ENCODE measurements around the gene EMSY.

The EMSY gene

DNA sequence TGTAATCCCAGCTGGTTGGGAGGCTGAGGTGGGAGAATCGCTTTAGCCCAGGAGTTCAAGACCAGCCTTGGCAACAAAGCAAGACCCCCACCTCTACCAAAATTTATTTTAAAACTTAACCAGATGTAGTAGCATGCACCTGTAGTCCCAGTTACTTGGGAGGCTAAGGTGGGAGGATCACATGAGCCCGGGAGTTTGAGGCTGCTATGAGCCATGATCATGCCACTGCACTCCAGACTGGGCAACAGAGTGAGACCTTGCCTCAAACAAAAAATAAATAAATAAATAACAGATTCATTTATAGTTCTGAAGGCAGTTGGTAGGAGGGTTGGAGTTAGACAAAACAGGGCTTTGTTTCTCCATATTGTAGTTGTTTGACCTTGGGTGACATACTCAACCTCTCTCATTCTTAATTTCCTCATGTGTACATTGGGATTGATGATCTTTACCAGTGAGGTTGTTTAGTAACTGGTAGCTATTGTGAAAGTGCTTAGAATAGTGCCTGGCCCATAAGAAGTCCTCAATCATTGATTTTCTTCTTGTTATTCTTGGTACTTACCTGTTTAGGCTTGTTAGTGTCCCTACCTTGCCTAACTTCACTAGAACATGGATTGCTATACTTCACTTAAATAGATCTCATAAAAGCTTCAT lies 79.1 kb downstream of the EMSY start:
- DNase-seq (ENCODE audit: low read depth in 3 of 3, low spot score in 1 of 3) = no peak

DNA sequence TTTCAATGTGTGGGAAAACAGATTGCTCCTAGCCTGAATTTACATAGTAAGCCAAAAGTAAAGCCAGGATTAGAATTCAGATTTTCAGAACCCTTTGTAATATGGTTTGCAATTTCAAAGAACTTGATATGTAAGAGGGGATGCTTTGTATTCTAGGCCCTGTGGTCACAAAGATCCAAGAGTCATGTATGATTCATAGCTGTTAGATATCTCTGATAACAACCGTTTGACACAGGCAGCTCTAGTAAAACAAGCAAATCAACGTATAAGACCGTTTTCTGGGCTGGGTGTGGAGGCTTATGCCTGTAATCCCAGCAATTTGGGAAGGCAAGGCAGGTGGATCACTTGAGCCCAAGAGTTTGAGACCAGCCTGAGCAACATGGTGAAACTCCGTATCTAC lies 79.6 kb downstream of the EMSY start:
- DNase-seq (ENCODE audit: low read depth in 3 of 3, low spot score in 1 of 3) = no peak

DNA sequence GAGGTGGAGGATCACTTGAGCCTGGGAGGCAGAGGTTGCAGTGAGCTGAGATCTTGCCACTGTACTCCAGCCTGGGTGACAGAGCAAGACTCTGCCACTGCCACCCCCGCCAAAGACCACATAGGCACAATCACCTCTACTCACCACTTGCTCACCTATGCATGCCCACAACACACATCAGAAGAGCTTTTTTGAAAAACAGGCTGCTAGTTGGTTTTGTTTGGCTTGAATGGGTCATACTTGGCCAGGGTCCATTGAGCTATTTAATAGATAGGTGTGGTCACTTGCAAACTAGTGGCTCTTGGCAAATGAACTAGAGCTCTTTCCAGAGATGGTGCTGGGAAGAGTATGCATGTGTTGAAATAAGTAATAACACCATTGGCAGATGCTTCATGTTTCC lies 80.1 kb downstream of the EMSY start:
- no peak for DNase-seq (ENCODE audit: low read depth in 3 of 3, low spot score in 1 of 3)

DNA sequence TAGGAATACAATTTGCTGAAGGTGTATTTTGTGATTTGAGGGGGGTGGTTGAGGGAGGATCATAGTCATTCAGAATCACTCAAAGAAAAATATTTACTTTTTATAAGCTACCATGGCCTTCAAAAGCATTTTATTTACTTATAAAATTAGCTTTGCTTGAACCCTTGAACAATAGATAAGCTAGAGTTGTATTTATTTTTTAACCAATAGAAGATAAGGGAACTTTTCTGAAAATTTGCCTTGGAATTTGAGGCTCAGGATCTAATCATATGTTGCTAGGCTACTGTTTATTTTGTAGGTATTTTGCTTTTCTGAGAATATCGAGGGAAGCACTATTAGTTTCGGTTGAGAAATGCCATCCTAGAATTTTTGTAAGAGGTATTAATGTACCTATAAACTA lies 82.1 kb downstream of the EMSY start:
- DNase-seq (ENCODE audit: low read depth in 3 of 3, low spot score in 1 of 3) = no peak

DNA sequence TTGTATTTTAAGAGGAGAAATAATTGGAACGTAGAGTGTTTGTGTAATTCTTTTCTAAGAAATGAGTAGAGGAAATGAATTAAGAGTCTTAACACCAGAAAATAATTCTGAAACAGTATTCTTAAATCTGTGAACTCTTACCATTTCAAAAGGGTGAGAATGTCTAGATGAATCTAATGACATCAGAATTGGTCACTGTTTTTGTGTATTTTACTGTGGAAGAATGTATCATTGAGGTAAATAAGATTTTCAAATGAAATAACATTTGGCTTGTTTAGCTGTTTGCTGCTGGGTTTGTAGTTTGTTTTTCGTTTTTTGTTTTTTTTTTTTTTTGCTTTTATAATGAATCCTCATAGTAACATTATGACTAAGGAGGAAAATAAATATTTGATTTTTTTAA lies 97.6 kb downstream of the EMSY start:
- no peak for DNase-seq (ENCODE audit: low read depth in 3 of 3, low spot score in 1 of 3)

DNA sequence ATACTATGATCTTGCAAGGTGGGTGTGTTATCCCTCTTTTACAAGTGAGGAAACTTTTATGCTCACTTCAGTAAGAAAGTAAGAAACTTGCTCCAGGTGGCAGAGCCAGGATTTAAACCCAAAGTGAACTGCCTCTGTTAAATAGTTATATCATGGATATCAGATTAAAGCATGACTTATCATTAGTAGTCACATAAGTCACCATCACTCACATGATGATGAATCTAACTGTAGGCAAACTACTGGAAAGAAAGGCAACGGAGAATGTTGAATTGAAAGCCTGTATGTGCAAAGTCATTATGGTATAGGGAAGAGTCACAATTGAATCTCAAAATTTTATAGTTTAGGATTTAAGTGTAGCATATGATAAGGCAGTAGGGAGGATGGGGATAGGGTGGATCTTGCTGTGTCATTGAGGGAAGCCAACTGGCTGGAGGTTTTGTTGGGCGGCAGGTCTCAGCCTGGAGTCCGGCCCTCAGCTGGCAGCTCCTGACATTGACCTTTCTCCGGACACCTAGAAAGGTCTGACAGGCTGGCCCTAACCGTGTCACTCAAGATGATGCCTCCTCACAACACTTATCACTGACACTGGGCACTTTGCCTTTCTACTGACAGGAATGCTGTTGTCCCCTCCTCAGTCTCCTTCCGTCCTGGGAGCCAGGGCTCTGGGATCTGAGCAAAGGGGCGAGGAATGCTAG lies 98.3 kb downstream of the EMSY start:
- no peak for DNase-seq (ENCODE audit: low read depth in 3 of 3, low spot score in 1 of 3)

GRCh38 chr11:76550781-76551180 lies 106.0 kb downstream of the EMSY start:
- no peak for DNase-seq (ENCODE audit: low read depth in 3 of 3, low spot score in 1 of 3)

- no peak for DNase-seq (ENCODE audit: low read depth in 3 of 3, low spot score in 1 of 3)
These were observed 106.6 kb downstream of the EMSY start for GRCh38 chr11:76551400-76551799.

- no peak for DNase-seq (ENCODE audit: low read depth in 3 of 3, low spot score in 1 of 3)
These were observed 108.2 kb downstream of the EMSY start for GRCh38 chr11:76552987-76553386.

DNA sequence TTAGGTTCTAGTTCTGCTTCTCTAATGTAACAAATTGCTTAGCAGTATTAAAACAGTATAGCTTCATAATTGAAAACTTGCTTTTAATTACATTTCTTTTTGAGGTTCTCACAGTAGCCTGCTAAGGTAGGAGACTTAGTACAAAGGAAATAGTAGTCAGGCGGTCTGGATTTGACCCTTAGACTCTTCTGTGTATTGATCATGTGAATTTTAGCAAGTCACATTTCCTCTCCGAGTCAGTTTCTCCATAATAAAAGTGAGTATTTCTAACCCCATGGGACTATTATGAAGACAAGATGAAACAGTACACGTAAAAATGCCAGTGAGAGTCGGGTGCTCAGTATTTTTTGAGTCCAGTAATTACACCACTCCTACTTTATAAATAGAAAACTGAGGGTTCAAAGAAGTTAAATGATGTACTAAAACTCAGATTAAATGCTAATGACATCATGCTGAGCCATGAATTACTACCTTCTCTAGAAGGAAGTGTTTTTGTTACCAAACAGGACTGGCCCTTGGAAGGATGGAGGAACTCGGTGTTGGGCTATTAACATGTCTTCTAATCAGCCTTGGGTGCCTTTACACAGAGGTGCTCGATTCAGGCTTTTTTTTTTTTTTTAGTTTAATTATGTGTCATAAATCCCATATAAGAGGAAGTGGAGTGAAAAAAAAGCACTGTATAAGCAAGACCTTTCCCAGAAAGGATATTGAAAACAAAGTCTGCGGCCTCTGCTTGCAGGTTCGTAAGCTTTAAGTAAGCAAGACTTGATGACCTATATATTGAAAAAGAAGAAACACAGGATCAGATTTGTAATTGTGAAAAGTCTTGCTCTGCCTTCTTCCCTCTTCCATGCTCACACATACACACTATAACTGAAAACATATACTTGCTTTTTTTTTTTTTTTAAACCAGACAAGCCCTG lies 109.0 kb downstream of the EMSY start:
- no peak for DNase-seq (ENCODE audit: low read depth in 3 of 3, low spot score in 1 of 3)

GRCh38 chr11:76554767-76555166 lies 109.9 kb downstream of the EMSY start:
- DNase-seq (ENCODE audit: low read depth in 3 of 3, low spot score in 1 of 3) = no peak

- DNase-seq (ENCODE audit: low read depth in 3 of 3, low spot score in 1 of 3) = no peak
These were observed 112.6 kb downstream of the EMSY start for GRCh38 chr11:76557466-76557865.

GRCh38 chr11:76558473-76558872 lies 113.7 kb downstream of the EMSY start:
- DNase-seq (ENCODE audit: low read depth in 3 of 3, low spot score in 1 of 3) = no peak

DNA sequence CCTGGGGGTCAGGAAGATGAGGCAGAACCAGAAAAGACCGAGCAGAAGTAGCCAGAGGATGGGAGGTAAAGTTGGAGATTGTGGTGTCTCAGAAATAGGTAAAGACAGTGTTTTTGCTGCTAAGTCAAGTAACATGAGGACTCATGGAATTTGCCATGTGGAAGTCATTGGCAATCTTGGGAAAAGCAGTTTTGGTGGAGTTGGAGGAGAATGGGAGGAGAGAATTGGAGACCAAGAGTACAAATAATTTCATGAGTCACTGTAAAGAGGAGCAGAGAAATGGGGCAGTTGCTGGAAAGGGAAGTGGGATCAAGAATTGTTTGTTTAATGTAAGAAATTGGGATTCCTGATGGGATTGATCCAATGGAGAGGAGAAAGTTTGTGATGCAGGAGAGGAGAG lies 114.1 kb downstream of the EMSY start:
- DNase-seq (ENCODE audit: low read depth in 3 of 3, low spot score in 1 of 3) = no peak

DNA sequence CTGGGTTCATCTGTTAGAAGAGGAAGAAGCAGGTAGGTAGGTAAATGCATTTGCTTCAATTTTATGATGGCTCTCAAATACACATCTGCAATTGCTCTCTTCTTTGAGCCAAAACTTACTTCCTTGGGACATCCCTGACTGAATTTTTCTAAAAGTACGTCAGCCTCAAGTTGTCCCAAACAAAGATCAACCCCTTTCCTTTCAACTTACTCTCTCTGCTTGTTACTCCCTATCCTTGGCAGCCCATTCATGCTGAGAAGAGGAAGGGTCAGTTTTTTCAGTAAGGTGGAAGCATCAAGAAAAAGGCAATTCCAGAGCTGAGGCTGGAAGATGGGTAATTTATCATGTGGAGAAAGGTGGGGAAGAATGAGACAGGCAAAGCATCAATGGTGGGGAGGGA lies 114.5 kb downstream of the EMSY start:
- DNase-seq (ENCODE audit: low read depth in 3 of 3, low spot score in 1 of 3) = no peak

DNA sequence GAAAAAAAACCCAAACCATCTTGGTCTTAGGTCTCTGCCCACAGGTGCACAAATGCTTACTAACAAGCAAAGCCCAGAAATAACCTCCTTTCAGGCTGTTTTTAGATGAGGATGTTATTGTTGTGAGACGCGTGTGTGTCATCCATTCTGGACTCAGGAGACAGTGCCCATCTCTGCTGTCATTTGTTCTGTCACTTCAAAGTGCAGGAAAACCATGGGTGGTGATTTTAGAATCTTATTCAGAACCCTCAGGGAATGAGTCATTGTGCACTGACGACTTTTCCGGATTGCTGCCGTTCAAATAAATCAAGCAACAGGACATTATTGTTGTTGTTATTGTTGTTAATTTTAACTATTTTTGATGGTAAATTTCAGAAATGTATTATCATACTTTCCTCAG lies 115.4 kb downstream of the EMSY start:
- peak in 1 of 3 donors; percentile 2 for DNase-seq (ENCODE audit: low read depth in 3 of 3, low spot score in 1 of 3)

DNA sequence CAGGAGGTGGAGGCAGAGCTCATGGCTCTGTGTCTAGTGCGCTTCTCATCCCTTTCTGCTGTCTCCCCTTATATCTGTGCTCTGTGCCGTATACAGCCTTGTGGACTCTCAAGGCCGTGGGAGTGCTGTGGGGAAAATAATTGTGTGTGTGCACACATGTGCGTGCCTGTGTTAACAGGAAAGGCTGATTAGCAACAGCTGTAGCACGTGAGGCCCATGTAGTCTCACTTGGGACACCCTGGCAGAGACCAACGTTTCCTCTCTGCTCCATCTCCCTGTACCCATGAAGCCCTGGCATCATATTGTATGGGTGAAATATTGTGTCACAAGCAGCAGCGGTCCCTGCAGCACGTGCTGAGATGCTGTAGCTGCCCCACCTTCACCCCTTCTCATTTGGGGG lies 116.4 kb downstream of the EMSY start:
- no peak for DNase-seq (ENCODE audit: low read depth in 3 of 3, low spot score in 1 of 3)

DNA sequence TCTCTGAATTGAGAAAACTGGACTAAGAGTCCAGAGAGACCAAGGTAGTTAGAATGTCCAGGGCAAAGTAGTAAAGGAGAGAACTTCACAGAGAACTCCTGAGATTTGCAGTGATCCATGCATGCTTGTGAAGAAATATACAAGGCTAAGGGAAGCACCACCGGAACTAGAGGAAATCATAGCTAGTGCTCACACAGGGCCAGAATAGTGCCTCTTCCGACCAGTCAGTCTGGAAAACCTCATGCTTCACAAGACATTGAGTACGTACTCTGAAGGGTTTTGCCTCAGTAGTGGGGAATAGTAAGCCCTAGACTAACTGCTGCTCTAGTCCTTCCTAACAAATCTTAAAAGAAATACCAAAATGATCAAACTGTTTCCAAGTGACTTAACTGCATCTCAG lies 117.7 kb downstream of the EMSY start:
- no peak for DNase-seq (ENCODE audit: low read depth in 3 of 3, low spot score in 1 of 3)

DNA sequence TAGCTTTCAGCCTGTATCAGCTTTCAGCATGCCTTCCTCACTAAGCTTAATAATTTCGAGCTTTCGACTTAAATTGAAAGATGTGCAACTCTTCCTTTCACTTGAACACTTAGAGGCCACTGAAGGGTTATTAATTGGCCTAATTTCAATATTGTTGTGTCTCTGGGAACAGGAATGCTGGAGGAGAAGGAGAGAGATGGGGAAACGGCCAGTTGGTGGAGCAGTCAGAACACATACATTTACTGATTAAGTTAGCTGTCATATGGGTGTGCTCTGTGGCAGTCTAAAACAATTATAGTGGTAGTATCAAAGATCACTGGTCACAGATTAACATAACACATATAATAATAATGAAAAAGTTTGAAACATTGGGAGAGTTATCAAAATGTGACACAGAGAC lies 119.5 kb downstream of the EMSY start:
- no peak for DNase-seq (ENCODE audit: low read depth in 3 of 3, low spot score in 1 of 3)

- no peak for DNase-seq (ENCODE audit: low read depth in 3 of 3, low spot score in 1 of 3)
These were observed 122.0 kb downstream of the EMSY start for GRCh38 chr11:76566811-76567210.

- DNase-seq (ENCODE audit: low read depth in 3 of 3, low spot score in 1 of 3) = no peak
These were observed 122.4 kb downstream of the EMSY start for GRCh38 chr11:76567261-76567660.

- DNase-seq (ENCODE audit: low read depth in 3 of 3, low spot score in 1 of 3) = no peak
These were observed 123.3 kb downstream of the EMSY start for GRCh38 chr11:76568139-76568538.
